Neuronal stem cell (in vitro differentiated cells): Measurements from ENCODE around the gene LGALS3BP.

Source experiments
- DNase-seq: peaks from one replicate; pipeline ENCODE4 v3.0.0-alpha.2; 2013; ENCODE audit warnings: low spot score
- H2AFZ ChIP-seq: one replicate; pipeline ENCODE4 v1.6.1; 2013; ENCODE audit warnings: mild to moderate bottlenecking, low read length, inconsistent platforms
- H2AK5ac ChIP-seq: 2 replicates; pipeline ENCODE4 v1.6.1; 2013; ENCODE audit warnings: low read depth, mild to moderate bottlenecking, inconsistent platforms, low read length, moderate library complexity, mixed read lengths
- H2BK120ac ChIP-seq: 2 replicates; pipeline ENCODE4 v1.6.1; 2013; ENCODE audit warnings: low read depth, mild to moderate bottlenecking, inconsistent platforms, low read length, moderate library complexity, mixed read lengths
- H2BK12ac ChIP-seq: one replicate; pipeline ENCODE4 v1.6.1; 2013; ENCODE audit warnings: low read length, inconsistent platforms
- H2BK15ac ChIP-seq: 2 replicates; pipeline ENCODE4 v1.6.1; 2013; ENCODE audit warnings: mild to moderate bottlenecking, low read length, inconsistent platforms, mixed read lengths
- H2BK5ac ChIP-seq: one replicate; pipeline ENCODE4 v1.6.1; 2013; ENCODE audit warnings: inconsistent platforms, mild to moderate bottlenecking, low read length, moderate library complexity
- H3K14ac ChIP-seq: one replicate; pipeline ENCODE4 v1.6.1; 2013; ENCODE audit warnings: low read length, inconsistent platforms
- H3K18ac ChIP-seq: 2 replicates; pipeline ENCODE4 v1.6.1; 2013; ENCODE audit warnings: low read length, inconsistent platforms
- H3K23ac ChIP-seq: 2 replicates; pipeline ENCODE4 v1.6.1; 2013; ENCODE audit warnings: low read depth, mild to moderate bottlenecking, mixed read lengths, low read length, inconsistent platforms; ENCODE audit not compliant: poor library complexity
- H3K27ac ChIP-seq: replicated peaks from 3 replicates; pipeline ENCODE4 v1.5.1; 2013; ENCODE audit warnings: low read length, inconsistent platforms
- H3K27me3 ChIP-seq, 3 experiments: 2 replicates each; pipeline ENCODE4 v1.6.1; 2013; ENCODE audit warnings: low read length in 3 of 3, mild to moderate bottlenecking in 2 of 3, inconsistent platforms in 1 of 3, low read depth in 1 of 3, mixed read lengths in 1 of 3, moderate library complexity in 1 of 3; ENCODE audit not compliant: control insufficient read depth in 3 of 3, insufficient read depth in 3 of 3
- H3K36me3 ChIP-seq, 2 donors: replicated peaks in 1 of 2; 2 replicates each; pipeline ENCODE4 v1.6.1; 2013; ENCODE audit warnings: low read length in 2 of 2; ENCODE audit not compliant: control insufficient read depth in 2 of 2, insufficient read depth in 2 of 2
- H3K4ac ChIP-seq: 2 replicates; pipeline ENCODE4 v1.6.1; 2013; ENCODE audit warnings: inconsistent platforms, mild to moderate bottlenecking, low read length, moderate library complexity
- H3K4me1 ChIP-seq, 2 donors: 1 replicate in 1 of 2; 2 replicates in 1 of 2; pipeline ENCODE4 v1.6.1; 2013; ENCODE audit warnings: low read length in 2 of 2, low read depth in 1 of 2; ENCODE audit not compliant: control insufficient read depth in 2 of 2, insufficient read depth in 1 of 2
- H3K4me2 ChIP-seq: one replicate; pipeline ENCODE4 v1.6.1; 2013; ENCODE audit warnings: mild to moderate bottlenecking, low read length, inconsistent platforms; ENCODE audit not compliant: insufficient read depth, poor library complexity, severe bottlenecking
- H3K4me3 ChIP-seq, 2 donors: 2 replicates each; pipeline ENCODE4 v1.5.1; 2013; ENCODE audit warnings: low read length in 2 of 2, mild to moderate bottlenecking in 2 of 2, inconsistent platforms in 1 of 2, moderate library complexity in 1 of 2
- H3K79me1 ChIP-seq: one replicate; pipeline ENCODE4 v1.6.1; 2013; ENCODE audit warnings: low read depth, mild to moderate bottlenecking, inconsistent platforms, low read length, moderate library complexity
- H3K9ac ChIP-seq: one replicate; pipeline ENCODE4 v1.6.1; 2013; ENCODE audit warnings: mild to moderate bottlenecking, low read depth, low read length, inconsistent platforms; ENCODE audit not compliant: poor library complexity
- H3K9me3 ChIP-seq, 2 donors: replicated peaks in 1 of 2; 2 replicates each; pipeline versions ENCODE3 to v1.6.1; 2013; ENCODE audit warnings: low read length in 2 of 2, mild to moderate bottlenecking in 2 of 2, inconsistent platforms in 1 of 2, low read depth in 1 of 2, mixed read lengths in 1 of 2, moderate library complexity in 1 of 2; ENCODE audit not compliant: control insufficient read depth in 2 of 2, insufficient read depth in 1 of 2
- H4K8ac ChIP-seq: one replicate; pipeline ENCODE4 v1.6.1; 2013; ENCODE audit warnings: low read depth, mild to moderate bottlenecking, inconsistent platforms, low read length, moderate library complexity
- H4K91ac ChIP-seq: one replicate; pipeline ENCODE4 v1.6.1; 2013; ENCODE audit warnings: low read length, low read depth, mild to moderate bottlenecking, inconsistent platforms; ENCODE audit not compliant: poor library complexity
- WGBS, 2 donors: extraction: QIAGEN DNeasy Blood & Tissue Kit; methylation state at CpG; one replicate each; pipeline ENCODE4 v1.1.7; 2013; ENCODE audit warnings: missing lambda C conversion rate in 2 of 2, mixed read lengths in 1 of 2; ENCODE audit not compliant: insufficient read length in 2 of 2, insufficient replicate concordance in 1 of 2; ENCODE audit errors: extremely low coverage in 2 of 2; 5-methylcytosine and 5-hydroxymethylcytosine counted together

LGALS3BP gene

GRCh38 chr17:78933959-78934568, 45.7 kb downstream of the LGALS3BP start:
- Histone ChIP-seq H3K4me3 (no peak overlapping the region), H3K27ac (peak overlapping the region; percentile 23), H2BK15ac (peak overlapping the region; percentile 30), H3K9me3 (no peaks in the 10 kb centered on the region), H3K14ac (no peak overlapping the region), H3K18ac (peak overlapping the region; percentile 91), H3K23ac (no peak overlapping the region), H3K4me1 (peaks cover 16 to 18% of the 10 kb centered on the region in 2 donors), H3K9ac (no peak overlapping the region), H4K8ac (no peak overlapping the region), H3K79me1 (no peaks in the 10 kb centered on the region), H2AK5ac (peak overlapping the region; percentile 5), H2BK5ac (no peak overlapping the region), H2AFZ (peak overlapping the region; percentile 64), H4K91ac (no peak overlapping the region), H3K27me3 (peaks cover 0 to 8% (median 0%) of the 10 kb centered on the region in 3 experiments), H3K4me2 (no peak overlapping the region), H3K36me3 (no peaks in the 10 kb centered on the region), H2BK120ac (peak overlapping the region; percentile 7), H3K4ac (no peak overlapping the region), H2BK12ac (no peak overlapping the region)
- WGBS, 2 donors: no CpG with 5 or more reads among the region's 16 CpGs
- DNase-seq: peak; percentile 72

- H3K23ac ChIP-seq: no peak overlapping the region
- H3K27me3 ChIP-seq: peaks cover 0 to 8% (median 0%) of the 10 kb centered on the region in 3 experiments
- H3K27ac ChIP-seq: no peak overlapping the region
- H2BK15ac ChIP-seq: peak overlapping the region; percentile 30
- peak overlapping the region; percentile 18 for H2BK12ac ChIP-seq
- no peak overlapping the region for H3K4me3 ChIP-seq
- peak overlapping the region; percentile 64 for H2AFZ ChIP-seq
- no peak for DNase-seq
- no peak overlapping the region for H4K8ac ChIP-seq
- no peaks in the 10 kb centered on the region for H3K9me3 ChIP-seq
- H3K14ac ChIP-seq: no peak overlapping the region
- H2AK5ac ChIP-seq: peak overlapping the region; percentile 5
- peak overlapping the region; percentile 7 for H2BK120ac ChIP-seq
- H3K79me1 ChIP-seq: no peaks in the 10 kb centered on the region
- WGBS, 2 donors: no CpG with 5 or more reads among the region's 18 CpGs
- H4K91ac ChIP-seq: peak overlapping the region; percentile 65
- no peak overlapping the region for H3K9ac ChIP-seq
- no peak overlapping the region for H2BK5ac ChIP-seq
- no peaks in the 10 kb centered on the region for H3K36me3 ChIP-seq
- no peak overlapping the region for H3K4me2 ChIP-seq
- no peak overlapping the region for H3K4ac ChIP-seq
- H3K18ac ChIP-seq: peak overlapping the region; percentile 91
- H3K4me1 ChIP-seq: peaks cover 21% of the 10 kb centered on the region in 2 donors
Measured at GRCh38 chr17:78933025-78933958, 46.4 kb downstream of the LGALS3BP start.

- no peaks in the 10 kb centered on the region for H3K9me3 ChIP-seq
- H3K4me3 ChIP-seq: no peak overlapping the region
- H3K36me3 ChIP-seq: no peaks in the 10 kb centered on the region
- WGBS, 2 donors: no CpG with 5 or more reads among the region's 31 CpGs
- H2AFZ ChIP-seq: no peak overlapping the region
- no peak overlapping the region for H4K91ac ChIP-seq
- no peak overlapping the region for H2BK5ac ChIP-seq
- H3K14ac ChIP-seq: no peak overlapping the region
- H3K27me3 ChIP-seq: peaks cover 0 to 4% (median 0%) of the 10 kb centered on the region in 3 experiments
- H3K27ac ChIP-seq: no peak overlapping the region
- H3K4me2 ChIP-seq: no peak overlapping the region
- H3K4ac ChIP-seq: no peak overlapping the region
- H3K18ac ChIP-seq: peak overlapping the region; percentile 83
- peak overlapping the region; percentile 81 for H2AK5ac ChIP-seq
- peak overlapping the region; percentile 84 for H2BK15ac ChIP-seq
- no peak overlapping the region for H3K23ac ChIP-seq
- no peak overlapping the region for H2BK12ac ChIP-seq
- no peak overlapping the region for H3K9ac ChIP-seq
- H3K4me1 ChIP-seq: peaks cover 27 to 30% of the 10 kb centered on the region in 2 donors
- peak overlapping the region; percentile 22 for H2BK120ac ChIP-seq
- no peaks in the 10 kb centered on the region for H3K79me1 ChIP-seq
- no peak overlapping the region for H4K8ac ChIP-seq
- no peak for DNase-seq
Measured at GRCh38 chr17:78929908-78930775, 49.6 kb downstream of the LGALS3BP start.
